IgD-negative memory B cell (primary cell): ENCODE measurements around the gene KIF5A. TPM values are rescaled to one million over a fixed set of nuclear protein-coding genes. Genes with fewer than 3 reads are reported as not detected.
A peak's percentile ranks its signal among the peaks of the same experiment; 100 is the strongest.

ENCODE experiments used
- H3K27ac Mint-ChIP-seq, 3 donors: one replicate each; pipeline ENCODE4 v1.8.0; 2020 to 2022; ENCODE audit warnings: mild to moderate bottlenecking in 3 of 3, mixed read lengths in 3 of 3, moderate library complexity in 1 of 3
- H3K27me3 Mint-ChIP-seq: one replicate; pipeline ENCODE4 v1.8.0; 2021; ENCODE audit warnings: mixed read lengths
- H3K36me3 Mint-ChIP-seq: one replicate; pipeline ENCODE4 v1.8.0; 2020; ENCODE audit warnings: mild to moderate bottlenecking, mixed read lengths
- H3K4me1 Mint-ChIP-seq, 3 donors: one replicate each; pipeline ENCODE4 v1.8.0; 2020 to 2022; ENCODE audit warnings: mixed read lengths in 3 of 3, mild to moderate bottlenecking in 1 of 3
- H3K4me3 Mint-ChIP-seq, 4 donors: one replicate each; pipeline ENCODE4 v1.8.0; 2020 to 2022; ENCODE audit warnings: mild to moderate bottlenecking in 4 of 4, mixed read lengths in 4 of 4, moderate library complexity in 3 of 4
- H3K9me3 Mint-ChIP-seq, 3 donors: one replicate each; pipeline ENCODE4 v1.8.0; 2020 to 2021; ENCODE audit warnings: mixed read lengths in 3 of 3, mild to moderate bottlenecking in 1 of 3
- polyA plus RNA-seq: library from polyadenylated mRNA; unstranded; fragments of 300-500 nt; fragmentation: Illumina TruSeq; gene quantifications from one replicate; pipeline ENCODE4 v1.2.3, GENCODE V29; 2021

KIF5A gene
- polyA plus RNA-seq, 1 donor from 2014 or later = not detected

GRCh38 chr12:57575771-57576612, 26.1 kb downstream of the KIF5A start:
- H3K4me3 Mint-ChIP-seq = no peak overlapping the region
- peaks cover 4% of the 10 kb centered on the region for H3K36me3 Mint-ChIP-seq
- H3K4me1 Mint-ChIP-seq = no peaks in the 10 kb centered on the region
- no peaks in the 10 kb centered on the region for H3K27me3 Mint-ChIP-seq
- no peak overlapping the region for H3K27ac Mint-ChIP-seq
- no peaks in the 10 kb centered on the region for H3K9me3 Mint-ChIP-seq

DNA sequence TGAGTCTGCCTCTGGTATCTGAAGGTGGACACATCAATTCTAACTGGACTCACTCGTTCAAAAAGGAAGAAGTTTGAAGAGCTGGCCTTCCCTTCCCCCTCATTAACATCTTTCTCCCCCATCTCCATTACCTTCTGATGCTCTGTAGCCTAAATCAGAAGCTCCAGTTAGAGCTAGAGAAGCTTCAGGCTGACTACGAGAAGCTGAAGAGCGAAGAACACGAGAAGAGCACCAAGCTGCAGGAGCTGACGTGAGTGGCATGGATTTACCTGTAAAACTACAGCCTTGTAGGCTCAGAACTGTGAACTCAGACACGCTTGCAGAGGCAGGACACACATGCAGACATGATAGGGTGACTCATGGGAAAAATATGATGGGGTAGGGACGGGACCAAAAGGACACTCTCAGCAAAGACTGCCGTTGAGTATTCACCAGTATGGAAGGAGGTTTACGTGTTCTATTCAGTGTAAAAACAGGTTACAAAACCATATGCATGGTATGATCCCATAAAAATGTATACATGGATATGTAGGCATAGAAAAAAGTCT, 26.8 kb downstream of the KIF5A start:
- H3K36me3 Mint-ChIP-seq = peaks cover 4% of the 10 kb centered on the region
- no peaks in the 10 kb centered on the region for H3K9me3 Mint-ChIP-seq
- no peak overlapping the region for H3K4me3 Mint-ChIP-seq
- no peaks in the 10 kb centered on the region for H3K4me1 Mint-ChIP-seq
- H3K27me3 Mint-ChIP-seq = no peaks in the 10 kb centered on the region
- H3K27ac Mint-ChIP-seq = no peak overlapping the region

- Mint-ChIP-seq H3K27me3 (peaks cover 5% of the 10 kb centered on the region), H3K36me3 (peaks cover 2% of the 10 kb centered on the region), H3K4me1 (peaks cover 0 to 2% (median 2%) of the 10 kb centered on the region in 3 donors), H3K4me3 (no peak overlapping the region), H3K27ac (no peak overlapping the region), H3K9me3 (no peaks in the 10 kb centered on the region)
Observed at GRCh38 chr12:57577981-57578758, 28.3 kb downstream of the KIF5A start.

DNA sequence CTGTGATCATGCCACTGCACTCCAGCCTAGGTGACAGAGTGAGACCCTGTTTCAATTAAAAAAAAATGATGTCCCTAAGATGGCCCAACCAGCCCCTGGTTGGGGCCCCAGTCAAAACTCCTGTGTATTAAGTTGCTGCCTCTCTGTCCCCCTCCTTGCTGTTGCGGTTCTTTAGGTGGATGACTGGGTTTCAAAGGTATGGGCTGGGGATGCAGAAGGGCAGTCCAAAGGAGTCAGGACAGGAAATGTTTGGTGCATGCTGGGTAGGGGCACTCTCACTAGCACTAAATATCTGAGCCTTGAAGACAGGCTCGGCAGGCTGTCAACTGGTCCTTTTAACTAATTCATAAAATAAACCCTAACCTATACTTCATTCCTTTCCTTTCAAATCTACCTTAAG, 29.2 kb downstream of the KIF5A start:
- Mint-ChIP-seq H3K36me3 (peaks cover 2% of the 10 kb centered on the region), H3K4me1 (peaks cover 0 to 5% (median 2%) of the 10 kb centered on the region in 3 donors), H3K27ac (no peak overlapping the region), H3K27me3 (peaks cover 9% of the 10 kb centered on the region), H3K9me3 (no peaks in the 10 kb centered on the region), H3K4me3 (no peak overlapping the region)

- Mint-ChIP-seq H3K4me3 (no peak overlapping the region), H3K4me1 (peaks cover 0 to 5% (median 2%) of the 10 kb centered on the region in 3 donors), H3K9me3 (no peaks in the 10 kb centered on the region), H3K36me3 (peaks cover 2% of the 10 kb centered on the region), H3K27ac (no peak overlapping the region), H3K27me3 (peaks cover 12% of the 10 kb centered on the region)
Observed at GRCh38 chr12:57579677-57580465, 30.0 kb downstream of the KIF5A start.

- Mint-ChIP-seq H3K9me3 (no peaks in the 10 kb centered on the region), H3K27me3 (peaks cover 15% of the 10 kb centered on the region), H3K4me1 (peaks cover 0 to 5% (median 2%) of the 10 kb centered on the region in 3 donors), H3K4me3 (no peak overlapping the region), H3K27ac (no peak overlapping the region), H3K36me3 (peaks cover 2% of the 10 kb centered on the region)
Observed at GRCh38 chr12:57580466-57580795, 30.6 kb downstream of the KIF5A start.

- H3K36me3 Mint-ChIP-seq = peaks cover 2% of the 10 kb centered on the region
- H3K27me3 Mint-ChIP-seq = peaks cover 15% of the 10 kb centered on the region
- peaks cover 0 to 5% (median 2%) of the 10 kb centered on the region in 3 donors for H3K4me1 Mint-ChIP-seq
- no peak overlapping the region for H3K27ac Mint-ChIP-seq
- H3K9me3 Mint-ChIP-seq = no peaks in the 10 kb centered on the region
- no peak overlapping the region for H3K4me3 Mint-ChIP-seq
Observed at GRCh38 chr12:57581802-57582201, 32.0 kb downstream of the KIF5A start.

GRCh38 chr12:57582440-57582839, 32.6 kb downstream of the KIF5A start:
- no peaks in the 10 kb centered on the region for H3K9me3 Mint-ChIP-seq
- peaks cover 15% of the 10 kb centered on the region for H3K27me3 Mint-ChIP-seq
- peaks cover 0 to 5% (median 2%) of the 10 kb centered on the region in 3 donors for H3K4me1 Mint-ChIP-seq
- H3K36me3 Mint-ChIP-seq = peaks cover 2% of the 10 kb centered on the region
- H3K27ac Mint-ChIP-seq = no peak overlapping the region
- H3K4me3 Mint-ChIP-seq = no peak overlapping the region

DNA sequence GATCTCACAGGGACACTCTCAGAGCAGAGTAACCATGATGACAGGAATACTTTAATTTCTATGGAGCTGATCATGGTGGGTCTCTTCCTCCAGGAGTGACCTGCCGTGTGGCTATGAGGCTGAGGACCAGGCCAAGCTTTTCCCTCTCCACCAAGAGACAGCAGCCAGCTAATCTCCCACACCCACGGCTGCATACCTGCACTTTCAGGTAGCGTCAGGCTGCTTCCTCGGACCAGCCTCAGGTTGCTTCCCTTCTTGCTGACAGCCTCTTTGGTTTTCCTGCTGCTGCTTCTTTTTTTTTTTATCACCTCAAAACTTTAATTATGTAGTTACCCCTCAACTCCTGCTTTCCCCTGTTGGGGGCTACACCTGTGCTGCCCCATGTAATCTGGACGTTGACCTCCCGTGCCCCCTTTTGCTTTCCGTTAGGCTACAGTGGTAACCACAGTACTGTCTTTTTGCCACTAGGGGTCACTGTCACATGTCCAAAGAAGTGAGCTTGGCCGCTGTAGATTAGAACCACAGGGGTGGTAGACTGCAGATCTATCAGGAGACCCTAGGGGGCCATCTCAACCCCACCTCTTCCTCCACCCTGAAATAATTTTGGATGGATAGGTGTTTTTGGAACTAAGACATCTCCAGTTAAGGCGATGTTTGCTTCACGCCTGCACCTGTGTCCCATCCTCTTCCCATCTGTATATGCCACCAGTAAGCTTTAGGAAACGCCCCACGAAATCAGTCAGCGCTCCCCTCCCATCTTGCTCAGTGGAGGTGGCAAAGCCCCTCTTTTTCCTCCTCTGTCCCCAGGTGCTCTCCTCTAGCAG, 33.4 kb downstream of the KIF5A start:
- Mint-ChIP-seq H3K27me3 (peaks cover 15% of the 10 kb centered on the region), H3K27ac (no peak overlapping the region), H3K4me3 (peak overlapping the region in 2 of 4 donors; percentile 31 to 36), H3K9me3 (no peaks in the 10 kb centered on the region), H3K4me1 (peaks cover 0 to 5% (median 2%) of the 10 kb centered on the region in 3 donors), H3K36me3 (peaks cover 2% of the 10 kb centered on the region)

- peaks cover 0 to 5% (median 2%) of the 10 kb centered on the region in 3 donors for H3K4me1 Mint-ChIP-seq
- no peak overlapping the region for H3K27ac Mint-ChIP-seq
- H3K9me3 Mint-ChIP-seq = no peaks in the 10 kb centered on the region
- H3K27me3 Mint-ChIP-seq = peaks cover 15% of the 10 kb centered on the region
- H3K36me3 Mint-ChIP-seq = no peaks in the 10 kb centered on the region
- no peak overlapping the region for H3K4me3 Mint-ChIP-seq
Observed at GRCh38 chr12:57584050-57584449, 34.2 kb downstream of the KIF5A start.

DNA sequence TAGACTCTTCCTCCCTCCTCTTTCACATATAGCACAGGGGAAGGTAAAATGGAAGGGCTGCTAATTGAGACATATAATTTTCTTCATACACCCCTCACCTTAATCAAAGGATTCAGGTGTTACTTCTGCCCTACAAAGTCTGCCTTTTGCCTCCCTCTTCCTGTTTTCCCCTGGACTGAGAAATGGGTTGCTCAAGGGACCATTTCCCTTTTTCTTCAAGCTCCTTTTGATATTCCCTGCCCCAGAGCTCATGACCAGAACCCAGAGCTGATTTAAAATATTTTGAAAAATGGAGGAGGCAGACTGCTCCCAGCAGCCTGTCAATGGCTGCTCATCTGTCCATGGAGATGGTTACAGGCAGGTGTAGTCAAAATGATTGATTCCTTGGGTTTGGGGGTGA, 34.8 kb downstream of the KIF5A start:
- H3K9me3 Mint-ChIP-seq = no peaks in the 10 kb centered on the region
- H3K27ac Mint-ChIP-seq = no peak overlapping the region
- H3K27me3 Mint-ChIP-seq = peaks cover 15% of the 10 kb centered on the region
- peaks cover 0 to 5% (median 2%) of the 10 kb centered on the region in 3 donors for H3K4me1 Mint-ChIP-seq
- H3K36me3 Mint-ChIP-seq = no peaks in the 10 kb centered on the region
- no peak overlapping the region for H3K4me3 Mint-ChIP-seq

- Mint-ChIP-seq H3K27ac (no peak overlapping the region), H3K9me3 (no peaks in the 10 kb centered on the region), H3K27me3 (peaks cover 15% of the 10 kb centered on the region), H3K36me3 (no peaks in the 10 kb centered on the region), H3K4me3 (no peak overlapping the region), H3K4me1 (peaks cover 0 to 5% (median 2%) of the 10 kb centered on the region in 3 donors)
Observed at GRCh38 chr12:57585156-57585555, 35.3 kb downstream of the KIF5A start.

- Mint-ChIP-seq H3K27ac (no peak overlapping the region), H3K4me1 (peaks cover 7 to 11% (median 8%) of the 10 kb centered on the region in 3 donors), H3K9me3 (no peaks in the 10 kb centered on the region), H3K4me3 (no peak overlapping the region), H3K27me3 (peaks cover 15% of the 10 kb centered on the region), H3K36me3 (no peaks in the 10 kb centered on the region)
Observed at GRCh38 chr12:57586128-57586527, 36.3 kb downstream of the KIF5A start.

GRCh38 chr12:57586832-57587429, 37.1 kb downstream of the KIF5A start:
- H3K9me3 Mint-ChIP-seq = no peaks in the 10 kb centered on the region
- no peaks in the 10 kb centered on the region for H3K36me3 Mint-ChIP-seq
- H3K4me3 Mint-ChIP-seq = no peak overlapping the region
- H3K27me3 Mint-ChIP-seq = peaks cover 15% of the 10 kb centered on the region
- peaks cover 10 to 16% (median 10%) of the 10 kb centered on the region in 3 donors for H3K4me1 Mint-ChIP-seq
- H3K27ac Mint-ChIP-seq = no peak overlapping the region
